Osteocyte (in vitro differentiated cells): ENCODE data around the gene ARHGAP10. TPM values are rescaled to one million over a fixed set of nuclear protein-coding genes. Genes with fewer than 3 reads are reported as not detected.

Experiments
- DNase-seq: peaks from one replicate; pipeline ENCODE4 v3.0.0; 2021; ENCODE audit warnings: mixed read lengths; ENCODE audit not compliant: unreplicated experiment; ENCODE audit errors: extremely low spot score
- H3K27ac Mint-ChIP-seq: one replicate; pipeline ENCODE4 v1.8.0; 2021; ENCODE audit warnings: mild to moderate bottlenecking, mixed read lengths; ENCODE audit not compliant: unreplicated experiment
- H3K27me3 Mint-ChIP-seq: one replicate; pipeline ENCODE4 v1.8.0; 2021; ENCODE audit warnings: mixed read lengths; ENCODE audit not compliant: unreplicated experiment
- H3K36me3 Mint-ChIP-seq: one replicate; pipeline ENCODE4 v1.8.0; 2021; ENCODE audit warnings: mixed read lengths; ENCODE audit not compliant: unreplicated experiment
- H3K4me1 Mint-ChIP-seq: one replicate; pipeline ENCODE4 v1.8.0; 2021; ENCODE audit warnings: mixed read lengths; ENCODE audit not compliant: unreplicated experiment
- H3K4me3 Mint-ChIP-seq: one replicate; pipeline ENCODE4 v1.8.0; 2021; ENCODE audit warnings: mild to moderate bottlenecking, moderate library complexity, mixed read lengths; ENCODE audit not compliant: unreplicated experiment
- H3K9me3 Mint-ChIP-seq: one replicate; pipeline ENCODE4 v1.8.0; 2021; ENCODE audit warnings: mixed read lengths; ENCODE audit not compliant: unreplicated experiment
- total RNA-seq: library from RNA; stranded (reverse); gene quantifications from 2 replicates; pipeline ENCODE4 v1.2.1, GENCODE V29; 2021
- TF ChIP-seq, protein P1 (sequence below): fragments of 200-600 bp; sonication (generic); IDR thresholded peaks from 2 replicates; pipeline ENCODE4 v1.5.0; 2021; ENCODE audit warnings: antibody characterized with exemption, mild to moderate bottlenecking, moderate library complexity

The ARHGAP10 gene
- total RNA-seq, 1 donor from 2014 or later, result 121 TPM

DNA sequence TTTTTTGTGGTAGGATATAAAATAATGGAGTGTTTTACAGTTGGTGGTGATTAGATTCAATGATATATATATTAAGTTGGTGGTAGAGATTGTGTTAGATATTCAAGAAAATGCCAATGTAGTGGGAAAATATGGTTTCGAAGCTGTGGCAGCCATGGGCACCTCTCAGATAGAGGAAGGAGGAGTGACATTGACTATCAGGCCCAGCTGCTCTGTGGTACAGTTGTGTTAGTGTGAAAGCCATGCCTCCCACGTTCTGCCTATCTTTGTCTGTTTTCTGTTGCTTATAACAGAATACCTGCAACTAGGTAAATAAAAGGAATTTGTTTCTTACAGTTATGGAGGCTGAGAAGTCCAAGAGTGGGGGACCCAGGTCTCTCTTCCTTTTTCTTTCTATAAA, 101.9 kb downstream of the ARHGAP10 start:
- TF ChIP-seq, protein P1, sequence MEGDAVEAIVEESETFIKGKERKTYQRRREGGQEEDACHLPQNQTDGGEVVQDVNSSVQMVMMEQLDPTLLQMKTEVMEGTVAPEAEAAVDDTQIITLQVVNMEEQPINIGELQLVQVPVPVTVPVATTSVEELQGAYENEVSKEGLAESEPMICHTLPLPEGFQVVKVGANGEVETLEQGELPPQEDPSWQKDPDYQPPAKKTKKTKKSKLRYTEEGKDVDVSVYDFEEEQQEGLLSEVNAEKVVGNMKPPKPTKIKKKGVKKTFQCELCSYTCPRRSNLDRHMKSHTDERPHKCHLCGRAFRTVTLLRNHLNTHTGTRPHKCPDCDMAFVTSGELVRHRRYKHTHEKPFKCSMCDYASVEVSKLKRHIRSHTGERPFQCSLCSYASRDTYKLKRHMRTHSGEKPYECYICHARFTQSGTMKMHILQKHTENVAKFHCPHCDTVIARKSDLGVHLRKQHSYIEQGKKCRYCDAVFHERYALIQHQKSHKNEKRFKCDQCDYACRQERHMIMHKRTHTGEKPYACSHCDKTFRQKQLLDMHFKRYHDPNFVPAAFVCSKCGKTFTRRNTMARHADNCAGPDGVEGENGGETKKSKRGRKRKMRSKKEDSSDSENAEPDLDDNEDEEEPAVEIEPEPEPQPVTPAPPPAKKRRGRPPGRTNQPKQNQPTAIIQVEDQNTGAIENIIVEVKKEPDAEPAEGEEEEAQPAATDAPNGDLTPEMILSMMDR, result no peak
- no peak for DNase-seq
- peak overlapping the region; percentile 72 for H3K27ac Mint-ChIP-seq
- no peaks in the 10 kb centered on the region for H3K9me3 Mint-ChIP-seq
- H3K4me1 Mint-ChIP-seq, result peaks cover 88% of the 10 kb centered on the region
- no peaks in the 10 kb centered on the region for H3K27me3 Mint-ChIP-seq
- H3K36me3 Mint-ChIP-seq, result peaks cover 21% of the 10 kb centered on the region
- H3K4me3 Mint-ChIP-seq, result no peak overlapping the region

DNA sequence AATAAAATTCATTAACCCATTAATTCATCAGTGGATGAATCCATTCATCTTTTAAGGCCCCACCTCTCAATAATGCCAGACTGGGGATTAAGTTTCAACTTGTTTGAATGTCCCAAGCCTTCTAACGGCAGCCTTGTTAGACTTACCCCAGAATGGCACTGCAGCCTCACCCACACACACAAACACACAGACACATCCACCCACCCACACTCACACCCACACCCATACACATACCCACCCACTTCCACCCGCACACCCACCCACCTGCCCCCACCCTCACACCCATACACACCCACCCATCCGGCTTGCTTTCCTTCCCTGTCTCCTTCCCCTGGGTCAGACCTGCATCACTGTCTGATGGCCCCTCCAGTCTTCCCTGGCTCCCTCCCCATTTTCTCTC, 102.6 kb downstream of the ARHGAP10 start:
- Mint-ChIP-seq H3K27me3 (no peaks in the 10 kb centered on the region), H3K9me3 (no peaks in the 10 kb centered on the region), H3K4me3 (no peak overlapping the region), H3K36me3 (peaks cover 20% of the 10 kb centered on the region), H3K27ac (peak overlapping the region; percentile 97), H3K4me1 (peaks cover 90% of the 10 kb centered on the region)
- TF ChIP-seq, protein P1, result no peak
- no peak for DNase-seq

DNA sequence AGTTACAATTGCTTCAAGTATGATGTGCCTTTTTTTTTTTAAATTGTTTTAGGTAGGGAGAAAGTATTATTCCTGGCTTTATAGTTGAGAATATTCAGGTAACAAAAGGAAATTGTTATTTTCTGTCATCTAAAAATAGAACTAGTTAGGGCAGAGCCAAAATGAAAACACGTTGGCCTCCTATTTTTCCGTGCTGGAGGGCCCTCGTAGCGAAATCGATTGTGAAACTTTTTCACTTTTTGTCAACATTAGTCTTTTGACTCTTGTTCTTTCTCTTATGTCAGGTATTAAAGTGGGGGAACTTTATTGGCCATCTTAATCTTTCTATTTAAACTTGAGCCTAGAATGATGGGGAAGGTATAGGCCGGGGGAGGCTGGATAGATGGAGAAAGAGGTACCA, 104.9 kb downstream of the ARHGAP10 start:
- Mint-ChIP-seq H3K27me3 (no peaks in the 10 kb centered on the region), H3K9me3 (no peaks in the 10 kb centered on the region), H3K4me1 (peaks cover 87% of the 10 kb centered on the region), H3K4me3 (peak overlapping the region; percentile 64), H3K36me3 (peaks cover 25% of the 10 kb centered on the region), H3K27ac (peak overlapping the region; percentile 97)
- TF ChIP-seq, protein P1, result no peak
- no peak for DNase-seq

DNA sequence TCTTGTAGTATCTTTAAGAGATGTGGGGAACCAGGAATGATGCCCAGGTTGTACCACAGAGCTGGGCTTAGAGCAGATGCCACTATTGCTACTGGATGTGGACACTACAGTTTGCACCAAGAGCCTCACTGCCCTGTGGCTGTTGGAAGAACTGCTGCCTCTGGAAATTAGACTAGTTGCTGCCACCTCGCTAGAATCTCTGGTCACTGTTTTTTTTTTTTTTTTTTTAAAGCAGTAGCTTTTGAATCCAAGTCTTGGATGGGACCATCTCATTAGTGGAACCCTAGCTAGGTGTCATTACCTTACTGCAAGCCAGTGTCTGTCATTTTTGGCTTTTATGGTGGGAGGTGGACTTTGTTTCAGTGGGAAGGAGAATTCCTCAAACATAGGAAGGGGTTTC, 105.5 kb downstream of the ARHGAP10 start:
- Mint-ChIP-seq H3K27me3 (no peaks in the 10 kb centered on the region), H3K4me1 (peaks cover 87% of the 10 kb centered on the region), H3K4me3 (no peak overlapping the region), H3K36me3 (peaks cover 29% of the 10 kb centered on the region), H3K9me3 (peaks cover 2% of the 10 kb centered on the region), H3K27ac (peak overlapping the region; percentile 97)
- no peak for DNase-seq
- TF ChIP-seq, protein P1, result peak; percentile 45

DNA sequence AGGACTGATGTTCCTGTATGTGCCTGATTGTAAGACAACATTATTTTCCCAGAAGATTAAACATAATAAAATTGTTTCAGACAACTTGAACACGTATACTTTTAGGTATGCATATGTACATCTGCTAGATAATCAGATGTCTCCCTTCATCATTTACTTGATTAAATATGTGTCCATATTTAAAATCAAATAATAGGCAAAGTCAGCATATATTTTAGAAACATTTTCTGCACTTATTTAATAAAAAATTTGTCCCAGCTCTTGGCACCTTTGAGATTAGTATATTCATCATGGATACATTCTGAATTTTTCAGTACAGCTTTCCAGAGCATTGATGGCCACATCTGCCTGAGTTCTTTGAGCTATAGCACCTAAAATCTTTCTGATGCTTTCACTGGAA, 106.0 kb downstream of the ARHGAP10 start:
- H3K4me3 Mint-ChIP-seq, result no peak overlapping the region
- TF ChIP-seq, protein P1, result no peak
- no peak for DNase-seq
- H3K36me3 Mint-ChIP-seq, result peaks cover 31% of the 10 kb centered on the region
- no peaks in the 10 kb centered on the region for H3K27me3 Mint-ChIP-seq
- peaks cover 5% of the 10 kb centered on the region for H3K9me3 Mint-ChIP-seq
- peaks cover 88% of the 10 kb centered on the region for H3K4me1 Mint-ChIP-seq
- peak overlapping the region; percentile 97 for H3K27ac Mint-ChIP-seq
